K562 (cell line): Measurements from ENCODE around the gene IFNB1. TPM values are rescaled to one million over a fixed set of nuclear protein-coding genes. Genes with fewer than 3 reads are reported as not detected.

Experiments
- ATAC-seq: fragments of 200-7000 bp; cut with Tn5 transposase; 3 replicates; pipeline ENCODE4 v1.9.1; 2020; ENCODE audit warnings: moderate library complexity
- BruUV-seq: library from RNA; stranded (reverse); fragments of 400-500 nt; replicated peaks from 2 replicates; lab custom pipeline; 2021; lab: Mats Ljungman, UMichigan
- CTCF ChIA-PET: fragments of 300-600 bp; formaldehyde crosslinking; extraction: SDS; loops from one replicate; lab custom pipeline; 2021; ENCODE audit warnings: low intra/inter-chr PET ratio; lab: Yijun Ruan, JAX
- POLR2A ChIA-PET: fragments of 300-600, 350-650 bp; sonication (Branson Sonifier 250); formaldehyde crosslinking; extraction: SDS; loops from one replicate; lab custom pipeline; 2021; ENCODE audit warnings: antibody characterized with exemption, inconsistent platforms; lab: Yijun Ruan, JAX
- DNase-seq, 4 experiments: peaks; one replicate each; pipeline versions ENCODE4 v3.0.0 to v3.0.0-alpha.2; 2011 to 2018; ENCODE audit warnings: low spot score in 3 of 4, mixed read lengths in 3 of 4; ENCODE audit errors: extremely low read depth in 1 of 4
- FAIRE-seq: peaks from 2 replicates; lab custom pipeline; 2011; peaks lifted over from hg19 to GRCh38; lab: Jason Lieb, UNC
- H2AFZ ChIP-seq: 2 replicates; pipeline ENCODE4 v1.6.0; 2011; ENCODE audit warnings: low read depth, low read length, control low read depth, inconsistent platforms
- H3K27ac ChIP-seq: fragments of 200-600 bp; 3 replicates; pipeline ENCODE4 v1.8.0; 2011; ENCODE audit warnings: low read depth, mild to moderate bottlenecking, control low read depth, inconsistent platforms, low read length, moderate library complexity, mixed read lengths; ENCODE audit errors: extremely low read depth
- H3K27me3 ChIP-seq, 2 experiments: fragments of 300-600 bp in 1 of 2; 2 replicates in 1 of 2; 3 replicates in 1 of 2; pipeline versions ENCODE4 v1.6.0 to v1.8.0; 2011; ENCODE audit warnings: inconsistent platforms in 2 of 2, low read length in 2 of 2, mild to moderate bottlenecking in 1 of 2, mixed read lengths in 1 of 2, moderate library complexity in 1 of 2; ENCODE audit not compliant: control insufficient read depth in 2 of 2, insufficient read depth in 2 of 2
- H3K36me3 ChIP-seq: fragments of 300-600 bp; 3 replicates; pipeline ENCODE4 v1.8.0; 2011; ENCODE audit warnings: mild to moderate bottlenecking, low read length, inconsistent platforms; ENCODE audit not compliant: control insufficient read depth, insufficient read depth
- H3K4me1 ChIP-seq, 2 experiments: fragments of 200-600 bp in 1 of 2; replicated peaks in 1 of 2; 2 replicates in 1 of 2; 3 replicates in 1 of 2; pipeline versions ENCODE4 v1.5.1 to v1.8.0; 2011; ENCODE audit warnings: inconsistent platforms in 2 of 2, low read length in 2 of 2, mild to moderate bottlenecking in 1 of 2, mixed read lengths in 1 of 2, moderate library complexity in 1 of 2; ENCODE audit not compliant: control insufficient read depth in 2 of 2, insufficient read depth in 2 of 2
- H3K4me2 ChIP-seq: 2 replicates; pipeline ENCODE4 v1.6.1; 2011; ENCODE audit warnings: low read length, control low read depth, inconsistent platforms, mixed read lengths; ENCODE audit not compliant: insufficient read depth
- H3K4me3 ChIP-seq: fragments of 200-600 bp; sonication (generic), shearing (Covaris generic); 2 replicates; pipeline ENCODE4 v1.5.1; 2016; ENCODE audit warnings: control low read depth, inconsistent platforms
- H3K79me2 ChIP-seq: fragments of 200-600 bp; 3 replicates; pipeline ENCODE4 v1.8.0; 2011; ENCODE audit warnings: low read length, inconsistent platforms; ENCODE audit not compliant: control insufficient read depth, insufficient read depth
- H3K9ac ChIP-seq, 2 experiments: 2 replicates each; pipeline versions ENCODE4 v1.6.0 to v1.6.1; 2011; ENCODE audit warnings: low read depth in 2 of 2, low read length in 2 of 2, control low read depth in 1 of 2, inconsistent platforms in 1 of 2, mild to moderate bottlenecking in 1 of 2, mixed read lengths in 1 of 2; ENCODE audit not compliant: insufficient read depth in 1 of 2
- H3K9me1 ChIP-seq: one replicate; pipeline ENCODE4 v1.6.0; 2011; ENCODE audit warnings: inconsistent platforms, mild to moderate bottlenecking, low read length, moderate library complexity; ENCODE audit not compliant: control insufficient read depth, insufficient read depth
- H3K9me3 ChIP-seq: replicated peaks from 2 replicates; pipeline ENCODE4 v1.5.1; 2011; ENCODE audit warnings: low read depth, low read length, inconsistent platforms; ENCODE audit not compliant: control insufficient read depth, insufficient read depth
- H4K20me1 ChIP-seq: replicated peaks from 2 replicates; pipeline ENCODE4 v1.6.1; 2011; ENCODE audit warnings: low read length, inconsistent platforms, mixed read lengths; ENCODE audit not compliant: control insufficient read depth, insufficient read depth
- CBX8 ChIP-seq: fragments of 200-600 bp; sonication (generic); IDR thresholded peaks from 2 replicates; pipeline ENCODE4 v1.6.1; 2012; ENCODE audit warnings: borderline replicate concordance, mixed run types, low read depth, mild to moderate bottlenecking, moderate library complexity, mixed read lengths, low read length, control low read depth, inconsistent platforms; ENCODE audit not compliant: poor library complexity, severe bottlenecking; ENCODE audit errors: extremely low read depth
- CREB1 ChIP-seq, 2 experiments: sonication (generic) in 1 of 2; formaldehyde crosslinking in 1 of 2; IDR thresholded peaks; 2 replicates each; pipeline versions ENCODE4 v1.6.1 to v1.8.0; 2012 to 2022; ENCODE audit warnings: inconsistent platforms in 1 of 2, mild to moderate bottlenecking in 1 of 2, missing genetic modification reagents in 1 of 2, moderate library complexity in 1 of 2
- CREM ChIP-seq: IDR thresholded peaks from 2 replicates; pipeline ENCODE4 v1.6.1; 2014; ENCODE audit warnings: antibody characterized with exemption, low read depth
- HMG20B ChIP-seq: fragments of 250-450 bp; sonication (Bioruptor Pico); IDR thresholded peaks from 2 replicates; pipeline ENCODE4 v1.5.0; 2021; ENCODE audit warnings: mild to moderate bottlenecking
- MCM3 ChIP-seq: fragments of 450-650 bp; IDR thresholded peaks from 2 replicates; pipeline ENCODE4 v1.6.1; 2016
- MYC ChIP-seq, 2 experiments: fragments of 250-450 bp in 1 of 2; sonication (Bioruptor Pico) in 1 of 2; IDR thresholded peaks; 2 replicates each; pipeline versions ENCODE4 v1.5.1 to v1.6.1; 2012 to 2021; ENCODE audit warnings: low read depth in 2 of 2, borderline replicate concordance in 1 of 2, improper control_type of control experiment in 1 of 2, low read length in 1 of 2, mild to moderate bottlenecking in 1 of 2, moderate library complexity in 1 of 2
- NFATC3 ChIP-seq: fragments of 450-650 bp; IDR thresholded peaks from 2 replicates; pipeline ENCODE4 v1.6.1; 2017; ENCODE audit warnings: mild to moderate bottlenecking
- NFIX ChIP-seq: fragments of 250-450 bp; sonication (Bioruptor Pico); IDR thresholded peaks from 2 replicates; pipeline ENCODE4 v1.4.0; 2020; ENCODE audit warnings: low read depth, mild to moderate bottlenecking, moderate library complexity
- NR2F6 ChIP-seq: fragments of 450-650 bp; formaldehyde crosslinking; IDR thresholded peaks from 2 replicates; pipeline ENCODE4 v1.4.0; 2020; ENCODE audit warnings: mild to moderate bottlenecking
- SMAD3 ChIP-seq: fragments of 450-650 bp; formaldehyde crosslinking; conservative IDR thresholded peaks from 2 replicates; pipeline ENCODE4 v1.4.0; 2020; ENCODE audit warnings: mild to moderate bottlenecking
- TSC22D4 ChIP-seq: fragments of 450-650 bp; IDR thresholded peaks from 2 replicates; pipeline ENCODE4 v1.6.1; 2016; ENCODE audit warnings: missing genetic modification characterization, missing biosample characterization, control low read depth
- ZHX1 ChIP-seq: fragments of 150-350 bp; conservative IDR thresholded peaks from 2 replicates; pipeline ENCODE4 v1.6.1; 2014; ENCODE audit warnings: low read length
- ZNF184 ChIP-seq: sonication (generic); formaldehyde crosslinking; IDR thresholded peaks from 2 replicates; pipeline ENCODE4 v1.5.0; 2020; ENCODE audit warnings: missing genetic modification reagents
- ZNF224 ChIP-seq: sonication (generic); formaldehyde crosslinking; IDR thresholded peaks from 2 replicates; pipeline ENCODE4 v1.8.0; 2022; ENCODE audit warnings: mild to moderate bottlenecking, missing genetic modification reagents
- ZNF239 ChIP-seq: fragments of 250-450 bp; sonication (Bioruptor Pico); IDR thresholded peaks from 2 replicates; pipeline ENCODE4 v1.4.0; 2020; ENCODE audit warnings: mild to moderate bottlenecking
- ZNF561 ChIP-seq: fragments of 450-650 bp; formaldehyde crosslinking; conservative IDR thresholded peaks from 2 replicates; pipeline ENCODE4 v1.4.0; 2020; ENCODE audit warnings: mild to moderate bottlenecking, moderate library complexity
- ZNF695 ChIP-seq: fragments of 450-650 bp; formaldehyde crosslinking; IDR thresholded peaks from 2 replicates; pipeline ENCODE4 v1.4.0; 2020; ENCODE audit warnings: mild to moderate bottlenecking, moderate library complexity
- ZNF766 ChIP-seq: fragments of 200-800 bp; sonication (Bioruptor generic); conservative IDR thresholded peaks from 2 replicates; pipeline ENCODE4 v1.6.1; 2016; ENCODE audit warnings: missing genetic modification characterization, missing compliant biosample characterization
- ZNF785 ChIP-seq: fragments of 250-450 bp; sonication (Bioruptor Pico); IDR thresholded peaks from 2 replicates; pipeline ENCODE4 v1.4.0; 2020; ENCODE audit warnings: mild to moderate bottlenecking
- WGBS: fragments of 100-300 bp; shearing (Covaris generic); methylation state at CpG from one replicate; pipeline ENCODE4 v1.1.6; 2016; ENCODE audit warnings: low coverage, mixed read lengths; ENCODE audit not compliant: insufficient coverage; ENCODE audit errors: missing lambda C conversion rate; 5-methylcytosine and 5-hydroxymethylcytosine counted together
- in situ Hi-C: fragments of 300-500 bp; cut with MboI; formaldehyde crosslinking; loops from 4 replicates; pipeline ENCODE4 v1.15.0; 2018; ENCODE audit warnings: inconsistent platforms, mixed read lengths
- intact Hi-C: fragments of 100-400 bp; cut with micrococcal nuclease; formaldehyde crosslinking; loops from 2 replicates; pipeline ENCODE4 v1.14.2; 2022
- polyA plus RNA-seq, 8 experiments: library from polyadenylated mRNA; depleted of rRNA in 4 of 8; stranded (reverse) in 5 of 8; unstranded in 3 of 8; fragments of >200 nt; fragmentation: Nextera tagmentation in 2 of 8; fragmentation: Illumina TruSeq in 1 of 8; extraction: Ambion mirVana in 2 of 8; extraction: Trizol in 1 of 8; gene quantifications; 2 replicates each; pipeline versions ENCODE4 v1.2.1 to v1.2.3, GENCODE V29; 2011 to 2014; ENCODE audit warnings: inconsistent platforms in 1 of 8, missing spikeins in 1 of 8
- total RNA-seq, 7 experiments: library from RNA; depleted of rRNA in 6 of 7; stranded (reverse); fragments of >200 nt in 6 of 7; fragmentation: Illumina TruSeq in 2 of 7; extraction: Trizol in 2 of 7; gene quantifications; 2 replicates each; pipeline versions ENCODE4 v1.2.1 to v1.2.3, GENCODE V29; 2011 to 2021; ENCODE audit warnings: low replicate concordance in 1 of 7

Gene IFNB1
- total and polyA plus RNA-seq, 9 of the 15 experiments (the other 6 are each of a cell fraction or from before 2014, with no cell fraction given) = not detected

- TF ChIP-seq NFATC3 = no peak
- no peak for TF ChIP-seq ZNF239 (CRISPR knock-in tag)
- no peak for TF ChIP-seq ZNF561
- TF ChIP-seq NFIX (CRISPR knock-in tag) = no peak
- TF ChIP-seq NR2F6 (CRISPR knock-in tag) = no peak
Measured at GRCh38 chr9:21095561-21095960, 17.8 kb upstream of the IFNB1 start (continued).

GRCh38 chr9:21086538-21086937, 8.8 kb upstream of the IFNB1 start:
- no peaks in the 10 kb centered on the region for H3K4me1 ChIP-seq
- H3K4me3 ChIP-seq = no peak overlapping the region
- no peak for TF ChIP-seq CBX8
- TF ChIP-seq ZNF224 (CRISPR knock-in tag) = no peak
- no peak for TF ChIP-seq ZNF695 (CRISPR knock-in tag)
- no peak for TF ChIP-seq TSC22D4
- no peak for TF ChIP-seq ZHX1
- no peak for TF ChIP-seq SMAD3 (CRISPR knock-in tag)
- TF ChIP-seq CREB1 (IDR thresholded peaks at IDR 0.05) = no peak
- TF ChIP-seq CREB1 (CRISPR knock-in tag; IDR thresholded peaks at IDR 0.05) = no peak
- no peak for TF ChIP-seq CREM
- TF ChIP-seq ZNF766 (CRISPR knock-in tag) = no peak
- TF ChIP-seq MCM3 = no peak
- TF ChIP-seq ZNF785 (CRISPR knock-in tag) = no peak
- no peak for TF ChIP-seq MYC (IDR thresholded peaks at IDR 0.05; ENCODE audit: low read depth, low read length)
- no peak for TF ChIP-seq MYC (CRISPR knock-in tag; IDR thresholded peaks at IDR 0.05; ENCODE audit: borderline replicate concordance, low read depth)
- TF ChIP-seq ZNF184 (CRISPR knock-in tag) = no peak
- no peak for TF ChIP-seq HMG20B (CRISPR knock-in tag)
- FAIRE-seq = no peak
- H3K36me3 ChIP-seq = no peaks in the 10 kb centered on the region
- no peaks in the 10 kb centered on the region for H4K20me1 ChIP-seq
- POLR2A ChIA-PET = no interaction called here
- BruUV-seq = no TSS peak
- CTCF ChIA-PET = no interaction called here
- no peaks in the 10 kb centered on the region for H3K79me2 ChIP-seq
- H2AFZ ChIP-seq = no peak overlapping the region
- H3K27me3 ChIP-seq = no peaks in the 10 kb centered on the region
- H3K9ac ChIP-seq = no peak overlapping the region
- in situ Hi-C loops = no loop called here
- H3K27ac ChIP-seq = no peak overlapping the region
- no peaks in the 10 kb centered on the region for H3K9me3 ChIP-seq
- no peak for ATAC-seq
- WGBS = no CpG with 5 or more reads among the region's 1 CpG
- intact Hi-C loops = no loop called here
- no peaks in the 10 kb centered on the region for H3K9me1 ChIP-seq
- DNase-seq = no peak
- no peak overlapping the region for H3K4me2 ChIP-seq
